Head of caudate nucleus (tissue), 42 donors: ENCODE results near the gene DAPP1.

Experiments
- DNase-seq, 42 donors: peaks; one replicate each; pipeline versions ENCODE4 v3.0.0 to v3.0.0-alpha.2; 2020 to 2021; ENCODE audit warnings: mixed read lengths in 7 of 42
- intact Hi-C: fragments of 100-400 bp; cut with DNase I; formaldehyde crosslinking; loops from one replicate; pipeline ENCODE4 v1.15.0; 2022

The DAPP1 gene

DNA sequence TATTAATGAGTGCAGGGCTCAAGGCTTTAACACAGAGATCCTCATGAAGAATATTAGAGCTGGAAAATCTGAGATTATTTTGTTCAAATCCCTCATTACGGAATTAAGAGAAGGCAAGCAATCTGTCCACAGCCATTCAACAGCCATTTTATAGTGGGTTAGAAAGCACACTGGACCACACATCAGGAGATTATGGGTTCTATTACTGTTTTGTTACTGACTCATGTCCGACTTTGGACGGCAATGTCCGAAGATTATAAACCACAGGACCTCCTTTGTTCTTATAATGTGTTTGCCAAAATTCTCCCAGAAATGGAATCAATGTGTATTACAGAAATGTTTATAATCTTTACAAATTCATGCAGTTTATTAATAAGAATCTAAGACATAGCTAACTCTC, 69.5 kb downstream of the DAPP1 start:
- intact Hi-C loops: no loop called here
- DNase-seq: no peak

DNA sequence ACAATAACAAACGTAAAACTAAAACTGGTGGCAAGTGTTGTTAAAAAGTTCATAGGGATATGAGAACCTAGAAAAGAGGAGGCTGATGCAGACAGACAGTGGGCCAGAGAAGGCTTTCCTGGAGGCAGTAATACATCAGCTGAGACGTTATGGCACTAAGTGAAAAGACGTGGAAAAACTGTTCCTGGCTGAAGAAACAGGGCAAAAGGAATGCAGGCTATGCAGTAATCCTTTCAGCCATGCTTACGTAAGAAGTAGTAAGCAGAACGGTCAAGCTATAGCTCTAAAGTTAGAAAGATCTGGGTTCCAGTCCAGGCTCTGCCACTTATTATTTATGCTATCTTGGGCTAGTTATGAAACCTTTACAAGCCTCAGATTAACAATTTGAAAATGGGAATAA, 71.2 kb downstream of the DAPP1 start:
- intact Hi-C loops: no loop called here
- no peak for DNase-seq

GRCh38 chr4:99891351-99891750, 74.7 kb downstream of the DAPP1 start:
- DNase-seq: no peak
- intact Hi-C loops: loop anchor here (10.0 kb wide), 1 partner anchor 327 kb away; the partner anchor contains the start of gene TRMT10A

DNA sequence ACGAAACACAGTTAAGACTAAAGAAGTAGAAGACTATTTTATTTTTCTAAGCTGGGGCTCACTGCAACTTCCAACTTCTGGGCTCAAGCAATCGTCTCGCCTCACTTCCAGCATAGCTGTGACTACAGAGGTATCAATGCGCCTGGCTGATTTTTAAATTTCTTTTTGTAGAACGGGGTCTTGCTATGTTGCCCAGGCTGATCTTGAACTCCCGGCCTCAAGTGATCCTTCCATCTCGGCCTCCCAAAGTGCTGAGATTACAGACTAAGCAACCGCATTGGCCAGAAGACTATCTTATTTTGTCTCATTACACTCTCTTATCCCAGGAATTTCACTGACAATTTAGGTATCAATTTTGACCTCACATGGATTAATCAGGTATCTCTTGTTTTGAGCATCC, 76.4 kb downstream of the DAPP1 start:
- intact Hi-C loops: loop anchor here (10.0 kb wide), 1 partner anchor 328 kb away; the partner anchor contains the start of gene TRMT10A
- no peak for DNase-seq

GRCh38 chr4:99893839-99894160, 77.2 kb downstream of the DAPP1 start:
- peak in 3 of 42 donors; percentile 1 to 23 (median 21) for DNase-seq

DNA sequence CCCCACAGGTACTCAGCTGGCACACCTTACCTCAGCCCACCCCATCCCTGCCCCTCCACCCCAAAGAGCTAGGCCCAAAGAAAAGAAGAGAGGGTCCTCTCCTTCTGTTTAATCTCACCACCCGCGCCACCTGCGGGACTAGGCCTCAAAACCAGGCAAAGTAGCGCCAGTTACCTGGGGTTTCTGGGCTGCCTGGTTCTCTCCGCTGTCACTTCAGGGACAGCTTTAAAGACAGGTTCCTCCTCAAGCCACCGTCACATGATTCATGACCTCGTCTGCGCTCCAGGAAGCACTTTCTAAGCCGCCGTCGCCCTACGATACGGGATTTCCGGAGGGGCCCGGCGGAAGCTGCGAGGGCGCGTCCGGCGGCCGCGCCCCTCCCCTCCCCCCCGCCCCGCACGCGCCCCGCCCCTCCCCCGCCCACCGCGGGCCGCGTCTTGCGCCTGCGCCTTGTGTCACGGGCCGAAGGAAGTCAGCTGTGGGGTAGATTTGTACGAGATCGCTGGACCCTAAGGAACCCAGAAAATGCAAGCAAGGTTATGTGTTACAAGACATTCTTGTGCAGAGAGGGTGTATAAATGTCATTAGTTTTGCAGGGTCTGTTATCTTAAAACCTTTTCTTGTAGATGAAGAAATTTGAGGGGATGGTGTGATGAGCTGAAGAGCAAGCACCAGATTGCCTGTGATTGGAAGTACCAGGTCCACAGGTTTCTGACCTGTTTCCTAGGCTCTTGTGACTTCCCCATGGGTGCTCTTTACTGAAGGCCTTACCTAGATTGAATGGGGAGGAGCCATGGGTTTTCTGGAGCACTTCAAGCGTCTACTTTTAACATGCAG, 77.8 kb downstream of the DAPP1 start, which contains the start of gene LAMTOR3:
LAMTOR3 (minus strand) TSS at position 267 of the 837 bp plus-strand sequence. CDS start 464 bp downstream, outside the sequence.
- peak; percentile 77 to 97 (median 92) for DNase-seq
- intact Hi-C loops: loop anchor here (2.0 to 10.0 kb wide), 2 partner anchors 52 to 330 kb away; partner anchors contain the start of genes DNAJB14 and TRMT10A

More at GRCh38 chr4:99893839-99894160, 77.2 kb downstream of the DAPP1 start:
- intact Hi-C loops: loop anchor here (2.0 to 10.0 kb wide), 2 partner anchors 53 to 329 kb away; partner anchors contain the start of genes DNAJB14 and TRMT10A

DNA sequence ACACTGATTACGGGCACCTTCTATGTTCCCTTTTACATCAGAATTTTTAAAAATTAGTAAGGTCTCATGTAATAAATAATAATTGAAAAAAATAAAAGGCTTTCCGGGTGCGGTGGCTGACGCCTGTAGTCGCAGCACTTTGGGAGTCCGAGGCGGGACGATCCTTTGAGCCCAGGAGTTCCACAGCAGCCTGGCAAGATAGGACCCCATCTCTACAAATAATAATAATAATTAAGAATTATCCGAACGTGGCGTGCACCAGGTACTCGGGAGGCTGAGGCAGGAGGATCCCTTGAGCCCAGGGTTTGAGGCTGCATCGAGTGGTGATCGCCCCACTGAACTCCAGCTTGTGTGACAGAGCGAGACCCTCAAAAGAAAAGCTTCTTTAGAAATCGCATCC, 78.4 kb downstream of the DAPP1 start:
- intact Hi-C loops: loop anchor here (2.0 to 10.0 kb wide), 2 partner anchors 52 to 330 kb away; partner anchors contain the start of genes DNAJB14 and TRMT10A
- peak in 10 of 42 donors; percentile 3 to 42 (median 12) for DNase-seq

- intact Hi-C loops: no loop called here
- no peak for DNase-seq
These were observed 98.8 kb downstream of the DAPP1 start for GRCh38 chr4:99915449-99915848.

DNA sequence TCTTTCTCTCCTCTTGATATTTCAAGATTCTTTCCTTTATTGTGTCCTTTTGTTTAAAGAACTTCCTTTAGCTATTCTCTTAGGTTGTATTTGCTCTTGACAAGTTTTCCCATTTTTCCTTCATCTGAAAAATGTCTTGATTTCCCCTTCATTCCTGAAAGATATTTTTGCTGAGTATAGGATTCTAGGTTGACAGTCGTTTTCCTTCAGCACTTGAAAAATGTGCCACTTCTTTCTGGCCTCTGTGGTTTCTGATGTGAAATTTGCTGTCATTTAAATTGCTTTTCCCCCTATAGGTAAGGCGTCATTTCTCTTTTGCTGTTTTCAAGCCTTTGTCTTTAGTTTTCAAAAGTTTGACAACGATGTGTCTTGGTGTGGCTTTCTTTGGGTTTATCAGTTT, 100.9 kb downstream of the DAPP1 start:
- DNase-seq: no peak
- intact Hi-C loops: no loop called here

GRCh38 chr4:99918656-99919055, 102.0 kb downstream of the DAPP1 start:
- intact Hi-C loops: no loop called here
- no peak for DNase-seq
